ENCODE results near the gene RPS16.
"Not testable (repeated sequence)": the region's sequence is repeated elsewhere in the genome, so short reads cannot be mapped to it uniquely, and the experiment has no call there.

The RPS16 gene

GRCh38 chr19:39435499-39436349 lies at the start of gene RPS16:
TSS of gene RPS16 (minus strand) at chr19:39435949. CDS start at chr19:39435895, 54 bp downstream.
- peak; percentile 100 for DNase-seq

- no peak for DNase-seq
Observed at GRCh38 chr19:39483141-39483540, 47.4 kb upstream of the RPS16 start.

DNA sequence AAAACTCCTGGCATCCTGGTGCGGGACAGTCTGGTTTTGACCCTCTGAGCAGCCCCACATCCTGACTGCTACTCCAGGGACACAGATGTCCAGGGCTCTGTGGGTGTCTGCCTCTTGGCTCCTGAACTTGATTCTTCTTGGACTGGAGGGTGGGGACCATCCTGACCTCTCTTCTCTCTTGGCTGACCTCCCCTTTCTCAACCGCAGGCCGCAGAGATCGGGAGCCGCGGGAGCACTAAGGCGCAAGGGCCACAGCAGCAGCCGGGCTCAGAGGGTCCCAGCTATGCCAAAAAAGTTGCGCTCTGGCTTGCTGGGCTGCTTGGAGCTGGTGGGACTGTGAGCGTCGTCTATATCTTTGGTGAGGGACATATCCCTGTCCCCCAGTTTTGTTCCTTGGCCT lies 45.9 kb upstream of the RPS16 start:
- no peak for DNase-seq

DNA sequence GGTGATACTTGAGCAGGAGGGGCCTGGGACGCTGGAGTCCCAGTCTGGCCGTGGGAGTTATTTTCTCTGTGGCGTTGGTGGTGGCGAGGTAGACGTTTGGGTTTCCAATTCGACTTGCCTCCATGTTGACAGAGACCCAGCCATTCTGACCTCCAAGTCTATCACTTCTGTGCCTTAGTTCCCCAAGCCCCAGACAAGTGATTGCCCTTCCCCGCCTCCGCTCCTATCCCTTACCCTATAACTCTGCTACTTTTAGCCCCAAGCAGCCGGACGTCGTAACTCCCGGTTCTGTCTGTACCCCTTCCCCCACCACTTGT lies 45.4 kb upstream of the RPS16 start:
- no peak for DNase-seq

- DNase-seq: peak; percentile 95
Observed at GRCh38 chr19:39480337-39481228, 44.8 kb upstream of the RPS16 start, which contains the start of gene TIMM50. TSS of gene TIMM50 (plus strand) at chr19:39480838. CDS start at chr19:39480854, 16 bp downstream.

DNA sequence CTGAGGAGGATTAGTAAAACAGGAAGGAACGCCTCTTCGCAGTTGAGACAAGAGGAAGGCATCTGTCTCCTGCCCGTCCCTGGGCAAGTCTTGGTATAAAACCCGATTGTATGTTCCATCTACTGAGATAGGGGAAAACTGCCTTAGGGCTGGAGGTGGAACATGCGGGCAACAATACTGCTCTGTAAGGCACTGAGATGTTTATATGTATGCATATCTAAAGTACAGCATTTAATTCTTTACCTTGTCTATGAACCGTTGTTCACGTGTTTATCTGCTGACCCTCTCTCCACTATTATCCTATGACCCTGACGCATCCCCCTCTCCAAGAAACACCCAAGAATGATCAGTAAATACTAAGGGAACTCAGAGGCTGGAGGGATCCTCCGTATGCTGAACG lies 44.2 kb upstream of the RPS16 start:
- peak; percentile 16 for DNase-seq

DNA sequence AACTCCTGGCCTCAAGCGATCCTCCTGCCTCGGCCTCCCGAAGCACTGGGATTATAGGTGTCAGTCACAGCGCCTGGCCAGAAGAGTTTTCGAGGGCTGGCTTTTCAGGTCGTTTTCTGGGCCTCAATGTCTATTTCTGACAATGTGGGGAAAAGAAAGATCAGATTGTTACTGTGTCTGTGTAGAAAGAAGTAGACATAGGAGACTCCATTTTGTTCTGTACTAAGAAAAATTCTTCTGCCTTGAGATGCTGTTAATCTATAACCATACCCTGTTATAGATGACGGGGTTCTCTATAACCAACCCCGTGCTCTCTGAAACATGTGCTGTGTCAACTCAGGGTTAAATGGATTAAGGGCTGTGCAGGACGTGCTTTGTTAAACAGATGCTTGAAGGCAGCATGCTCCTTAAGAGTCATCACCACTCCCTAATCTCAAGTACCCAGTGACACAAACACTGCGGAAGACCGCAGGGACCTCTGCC lies 43.6 kb upstream of the RPS16 start:
- DNase-seq: not testable (repeated sequence)

DNA sequence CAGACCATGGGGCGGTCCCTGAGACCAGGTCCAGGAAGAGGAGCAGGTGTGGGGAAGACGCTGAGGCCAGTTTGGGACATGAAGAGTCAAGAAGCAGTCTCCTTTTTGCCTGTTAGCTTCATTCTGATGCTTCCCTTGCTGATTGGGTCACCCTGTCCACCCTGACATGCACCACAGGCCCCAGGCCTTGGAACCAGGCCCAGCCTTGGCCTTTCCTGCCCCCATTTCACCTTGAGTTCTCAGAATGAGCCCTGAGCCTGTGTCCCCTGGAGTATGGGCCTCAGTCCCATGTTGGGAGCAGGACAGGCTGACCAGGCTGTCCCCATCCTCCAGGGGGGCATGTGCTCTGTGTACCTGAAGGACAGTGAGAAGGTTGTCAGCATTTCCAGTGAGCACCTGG lies 40.0 kb upstream of the RPS16 start:
- no peak for DNase-seq

- DNase-seq: peak; percentile 22
Observed at GRCh38 chr19:39474139-39474620, 38.4 kb upstream of the RPS16 start.

GRCh38 chr19:39473443-39473960 lies 37.8 kb upstream of the RPS16 start:
- DNase-seq: no peak

DNA sequence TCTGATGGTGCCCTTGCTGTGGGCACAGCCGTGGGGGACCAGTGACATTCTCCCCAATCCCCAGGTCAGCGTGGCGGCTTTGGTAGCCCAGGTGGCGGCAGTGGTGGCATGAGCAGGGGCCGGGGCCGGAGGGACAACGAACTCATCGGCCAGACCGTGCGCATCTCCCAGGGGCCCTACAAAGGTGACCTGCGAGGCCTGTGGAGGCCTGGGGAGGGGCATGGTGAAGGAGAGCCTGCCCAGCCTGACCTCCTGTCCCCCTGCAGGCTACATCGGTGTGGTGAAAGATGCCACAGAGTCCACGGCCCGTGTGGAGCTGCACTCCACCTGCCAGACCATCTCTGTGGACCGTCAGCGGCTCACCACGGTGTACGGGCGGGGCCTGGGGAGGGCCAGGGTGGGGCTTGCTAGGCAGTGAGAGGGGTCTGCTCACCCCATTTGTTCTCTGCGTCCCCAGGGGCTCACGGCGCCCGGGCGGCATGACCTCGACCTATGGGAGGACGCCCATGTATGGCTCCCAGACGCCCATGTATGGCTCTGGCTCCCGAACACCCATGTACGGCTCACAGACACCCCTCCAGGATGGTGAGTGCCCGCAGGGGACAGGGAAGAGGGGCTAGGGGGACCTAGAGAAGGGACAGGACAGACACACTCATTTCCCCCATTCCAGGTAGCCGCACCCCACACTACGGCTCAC lies 37.1 kb upstream of the RPS16 start:
- no peak for DNase-seq

- DNase-seq: no peak
Observed at GRCh38 chr19:39471756-39472536, 36.2 kb upstream of the RPS16 start.

GRCh38 chr19:39470724-39471339 lies 35.1 kb upstream of the RPS16 start:
- no peak for DNase-seq

GRCh38 chr19:39469567-39469966 lies 33.8 kb upstream of the RPS16 start:
- DNase-seq: no peak

DNA sequence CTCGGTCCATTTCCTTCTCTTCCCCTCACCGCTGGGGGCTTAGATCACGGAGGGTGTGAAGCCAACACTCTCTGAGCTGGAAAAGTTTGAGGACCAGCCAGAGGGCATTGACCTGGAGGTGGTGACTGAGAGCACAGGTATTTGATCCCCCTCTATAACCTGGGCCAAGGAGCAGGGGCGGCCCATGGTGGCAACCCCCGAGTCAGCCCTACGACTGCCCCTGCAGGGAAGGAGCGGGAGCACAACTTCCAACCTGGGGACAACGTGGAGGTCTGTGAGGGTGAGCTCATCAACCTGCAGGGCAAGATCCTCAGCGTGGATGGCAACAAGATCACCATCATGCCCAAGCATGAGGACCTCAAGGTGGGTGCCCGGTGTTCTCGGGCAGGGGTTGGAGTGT lies 33.3 kb upstream of the RPS16 start:
- no peak for DNase-seq

GRCh38 chr19:39467941-39468340 lies 32.2 kb upstream of the RPS16 start:
- no peak for DNase-seq

DNA sequence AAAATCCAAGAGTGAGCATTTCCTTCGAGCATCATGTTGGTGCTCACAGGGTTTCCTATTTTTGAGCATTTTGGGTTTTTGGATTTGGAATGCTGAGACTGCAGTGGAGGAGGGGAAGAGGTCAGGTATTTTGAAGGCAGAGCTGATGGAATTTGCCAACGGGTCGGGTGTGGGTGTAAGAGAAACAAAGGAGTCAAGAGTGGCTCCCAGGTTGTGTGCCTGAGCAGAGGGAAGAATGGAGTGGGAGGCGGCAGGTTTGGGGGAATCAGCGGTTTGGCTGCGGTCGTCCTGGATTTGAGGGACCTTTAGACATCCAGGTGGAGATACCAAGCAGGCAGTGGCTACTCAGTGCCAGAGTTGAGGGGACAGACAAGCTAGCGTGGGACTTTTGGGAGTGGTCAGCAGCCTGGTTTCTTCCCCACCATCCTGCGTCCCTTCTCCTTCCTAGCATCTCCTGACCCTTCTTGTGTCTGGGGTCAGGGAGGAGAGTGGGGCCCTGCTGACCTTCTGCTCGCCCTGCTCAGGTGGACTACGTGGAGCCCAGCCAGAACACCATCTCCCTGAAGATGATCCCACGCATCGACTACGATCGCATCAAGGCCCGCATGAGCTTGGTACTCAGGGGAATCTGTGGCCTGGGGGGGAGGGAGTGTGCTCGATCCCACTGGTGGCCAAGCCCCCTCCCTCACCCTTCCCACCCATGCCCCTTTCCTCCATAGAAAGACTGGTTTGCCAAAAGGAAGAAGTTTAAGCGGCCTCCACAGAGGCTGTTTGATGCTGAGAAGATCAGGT lies 30.4 kb upstream of the RPS16 start:
- no peak for DNase-seq

DNA sequence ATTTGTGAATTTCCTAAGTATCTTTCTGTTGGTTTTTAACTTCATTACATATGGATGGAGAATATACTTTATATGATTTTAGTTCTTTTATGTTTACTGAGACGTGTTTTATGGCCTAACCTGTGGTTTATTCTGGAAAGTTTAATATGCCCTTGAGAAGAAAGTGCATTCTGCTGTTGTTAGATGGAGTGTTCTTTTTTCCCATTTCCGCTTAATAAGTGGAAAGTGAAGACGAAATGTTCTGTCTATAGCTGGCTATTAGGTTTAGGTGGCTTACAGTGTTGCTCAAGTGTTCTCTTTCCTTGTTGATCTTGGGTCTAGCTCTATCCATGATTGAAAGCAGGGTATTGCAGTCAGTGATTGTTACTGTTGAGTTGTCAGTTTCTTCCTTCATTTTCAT lies 27.7 kb upstream of the RPS16 start:
- no peak for DNase-seq

DNA sequence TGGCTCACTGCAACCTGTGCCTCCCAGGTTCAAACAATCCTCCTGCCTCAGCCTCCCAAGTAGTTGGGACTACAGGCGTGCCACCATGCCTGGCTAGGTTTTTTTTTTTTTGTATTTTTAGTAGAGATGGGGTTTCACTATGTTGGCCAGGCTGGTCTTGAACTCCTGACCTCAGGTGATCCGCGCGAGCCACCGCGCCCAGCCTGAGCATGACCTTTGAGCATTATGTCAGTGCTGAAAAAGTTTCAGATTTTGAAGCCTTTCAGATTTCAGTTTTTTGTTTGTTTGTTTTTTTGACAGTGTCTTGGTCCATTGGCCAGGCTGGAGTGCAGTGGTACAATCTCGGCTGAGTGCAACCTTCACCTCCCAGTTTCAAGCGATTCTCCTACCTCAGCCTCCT lies 15.5 kb upstream of the RPS16 start:
- not testable (repeated sequence) for DNase-seq

- no peak for DNase-seq
Observed at GRCh38 chr19:39449116-39449797, 13.5 kb upstream of the RPS16 start.

Measured in inflammatory macrophage treated with lipopolysaccharide for 4 hours (primary cell).